HG03469 (cell line): ENCODE data around the gene SKIDA1.

Experiments used
- ATAC-seq: cut with Tn5 transposase; IDR thresholded peaks from one replicate; pipeline ENCODE4 v1.9.1; 2021; ENCODE audit warnings: mild to moderate bottlenecking, moderate library complexity, moderate number of reproducible peaks; ENCODE audit not compliant: unreplicated experiment

SKIDA1 gene

GRCh38 chr10:21487416-21488180 lies 37.9 kb downstream of the SKIDA1 start:
- ATAC-seq: no peak

GRCh38 chr10:21482821-21483220 lies 42.7 kb downstream of the SKIDA1 start:
- ATAC-seq: no peak

- ATAC-seq: no peak
Observed at GRCh38 chr10:21481407-21481806, 44.1 kb downstream of the SKIDA1 start.

DNA sequence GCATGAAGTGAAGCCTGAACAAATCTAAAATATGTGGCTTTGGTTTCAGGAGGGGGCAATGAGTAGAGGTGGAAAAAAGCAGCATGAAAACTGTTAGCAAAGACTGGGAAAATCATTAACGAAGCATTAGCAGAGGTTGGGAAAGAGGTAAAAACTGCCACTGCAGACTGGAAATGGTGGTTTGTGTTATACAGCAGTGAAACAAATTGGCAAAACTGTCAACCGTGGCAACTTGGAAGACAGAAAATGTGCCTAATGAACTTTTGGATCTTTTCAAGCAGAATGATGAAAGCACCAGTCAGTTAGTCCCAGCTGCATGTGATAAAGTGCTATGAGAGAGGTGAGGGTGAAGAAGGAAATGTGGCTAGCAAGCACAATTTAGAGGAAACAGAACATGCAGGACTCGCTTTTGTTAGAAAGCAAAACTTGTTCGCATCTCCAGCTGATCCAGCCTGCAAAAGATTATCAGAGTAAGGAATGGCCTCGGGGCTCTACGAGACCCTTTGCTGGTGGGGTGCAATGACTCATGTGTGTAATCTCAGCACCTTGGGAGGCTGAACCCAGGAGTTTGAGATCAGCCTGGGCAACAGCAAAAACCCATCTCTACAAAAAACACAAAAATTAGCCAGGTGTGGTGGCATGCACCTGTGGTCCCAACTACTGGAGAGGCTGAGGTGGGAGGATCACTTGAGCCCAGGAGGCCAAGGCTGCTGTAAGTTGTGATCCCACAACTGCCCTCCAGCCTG lies 45.7 kb downstream of the SKIDA1 start:
- ATAC-seq: no peak

DNA sequence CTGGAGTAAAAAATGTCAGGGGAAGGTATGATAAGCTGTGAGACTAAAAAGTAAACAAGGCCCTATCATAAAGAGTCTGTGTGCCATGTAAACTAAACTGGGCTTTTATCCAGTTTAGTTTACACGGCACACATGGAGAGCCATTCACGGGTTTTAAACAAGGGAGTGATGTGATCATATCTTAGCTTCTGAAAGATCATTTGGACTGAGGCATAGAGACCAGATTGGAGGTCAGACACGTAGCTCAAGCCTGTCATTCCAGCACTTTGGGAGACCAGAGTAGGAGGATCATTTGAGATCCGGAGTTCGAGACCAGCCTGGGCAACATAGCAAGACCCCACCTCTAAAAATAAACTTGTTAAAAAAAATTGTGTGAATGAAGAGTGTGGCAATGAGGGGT lies 50.1 kb downstream of the SKIDA1 start:
- no peak for ATAC-seq

- no peak for ATAC-seq
Observed at GRCh38 chr10:21473541-21473940, 51.9 kb downstream of the SKIDA1 start.

GRCh38 chr10:21473135-21473534 lies 52.3 kb downstream of the SKIDA1 start:
- ATAC-seq: no peak

- ATAC-seq: no peak
Observed at GRCh38 chr10:21468086-21468485, 57.4 kb downstream of the SKIDA1 start.

GRCh38 chr10:21467633-21468032 lies 57.8 kb downstream of the SKIDA1 start:
- no peak for ATAC-seq

DNA sequence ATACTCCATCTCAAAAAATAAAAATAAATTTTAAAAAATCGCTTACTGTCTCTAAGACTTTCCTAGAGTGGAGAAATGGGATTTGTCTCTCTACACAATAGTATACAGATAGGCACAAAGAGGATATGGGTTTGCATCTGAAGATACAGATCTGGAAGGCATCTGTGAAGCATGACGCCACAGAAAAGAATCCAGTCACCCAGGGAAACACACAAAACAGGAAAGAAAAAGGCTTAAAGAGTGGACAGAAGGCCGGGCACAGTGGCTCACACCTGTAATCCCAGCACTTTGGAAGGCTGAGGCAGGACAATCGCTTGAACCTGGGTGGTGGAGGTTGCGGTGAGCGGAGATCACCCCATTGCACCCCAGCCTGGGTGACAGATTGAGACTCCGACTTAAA lies 61.3 kb downstream of the SKIDA1 start:
- ATAC-seq: no peak
